Psoas muscle (tissue), 8 donors: Measurements from ENCODE around the gene OR11H7. TPM values are rescaled to one million over a fixed set of nuclear protein-coding genes. Genes with fewer than 3 reads are reported as not detected.
"Not testable (repeated sequence)": the region's sequence is repeated elsewhere in the genome, so short reads cannot be mapped to it uniquely, and the experiment has no call there.

ENCODE experiments used
- ATAC-seq, 4 donors: fragments of 200-7000 bp; cut with Tn5 transposase; one replicate each; pipeline ENCODE4 v1.9.1; 2020; ENCODE audit warnings: moderate library complexity in 3 of 4, mild to moderate bottlenecking in 2 of 4
- DNase-seq, 2 donors: peaks; one replicate each; pipeline ENCODE4 v3.0.0-alpha.2; 2020
- H3K27ac ChIP-seq: fragments of 200-600 bp; one replicate; pipeline ENCODE4 v1.8.0; 2022
- H3K27me3 ChIP-seq, 3 donors: fragments of 200-600 bp in 1 of 3; one replicate each; pipeline versions ENCODE4 v1.6.1 to v1.8.0; 2013 to 2022; ENCODE audit warnings: low read length in 2 of 3, mild to moderate bottlenecking in 2 of 3, moderate library complexity in 1 of 3; ENCODE audit not compliant: insufficient read depth in 3 of 3
- H3K36me3 ChIP-seq, 2 donors: fragments of 200-600 bp in 1 of 2; one replicate each; pipeline versions ENCODE4 v1.6.1 to v1.8.0; 2013 to 2022; ENCODE audit warnings: low read depth in 1 of 2, mild to moderate bottlenecking in 1 of 2, moderate library complexity in 1 of 2; ENCODE audit not compliant: insufficient read depth in 1 of 2
- H3K4me1 ChIP-seq: fragments of 200-600 bp; one replicate; pipeline ENCODE4 v1.8.0; 2022
- H3K4me3 ChIP-seq: fragments of 200-600 bp; one replicate; pipeline ENCODE4 v1.8.0; 2022; ENCODE audit warnings: mild to moderate bottlenecking
- H3K9me3 ChIP-seq: fragments of 200-600 bp; one replicate; pipeline ENCODE4 v1.8.0; 2022
- CTCF ChIP-seq: fragments of 200-600 bp; IDR thresholded peaks from one replicate; pipeline ENCODE4 v1.8.0; 2022; ENCODE audit warnings: antibody characterized with exemption
- WGBS, 3 donors: extraction: QIAGEN DNeasy Blood & Tissue Kit; methylation state at CpG; one replicate each; pipeline versions ENCODE4 v1.1.6 to v1.1.7; 2013; 5-methylcytosine and 5-hydroxymethylcytosine counted together
- intact Hi-C, 2 donors: fragments of 100-400 bp; cut with DNase I; formaldehyde crosslinking; loops; one replicate each; pipeline versions ENCODE4 v1.11.0 to v1.14.2; 2022
- polyA plus RNA-seq, 3 donors: library from polyadenylated mRNA; stranded (reverse); fragments of 200-250 nt; gene quantifications; one replicate each; pipeline ENCODE4 v1.2.3, GENCODE V29; 2013
- total RNA-seq, 4 donors: library from RNA; stranded (reverse); fragmentation: NEBNext Ultra II Directional in 2 of 4; extraction: Animal tissue kit (Norgen Biotek cat#: 25700) in 2 of 4; gene quantifications; one replicate each; pipeline versions ENCODE4 v1.2.1 to v1.2.4, GENCODE V29; 2021 to 2023
- donor health status: healthy with polysubstance abuse.
- donor health status: DM: no; HTN: no; CAD: no; lungs with moderate emphysema.
- donor health status: Bipolar disorder and iron deficiency.
- donor health status: healthy.
- donor health status: DM: yes; HTN: yes; CAD: no.
- donor health status: DM: no; HTN: no; CAD: no.
- donor health status: DM: no; HTN: no; CAD: no.
- donor health status: DM: yes; HTN: yes; CAD: no.

The OR11H7 gene
- total and polyA plus RNA-seq, 7 donors = not detected

GRCh38 chr14:20195911-20196310, 32.9 kb upstream of the OR11H7 start:
- 10 to 22% (median 17%) methylated on average over 2 of the region's 2 CpGs for WGBS, 3 donors
- Histone ChIP-seq H3K9me3 (no peaks in the 10 kb centered on the region), H3K4me1 (no peaks in the 10 kb centered on the region), H3K4me3 (no peak overlapping the region), H3K27ac (no peak overlapping the region), H3K36me3 (no peaks in the 10 kb centered on the region), H3K27me3 (no peaks in the 10 kb centered on the region)
- intact Hi-C loops = no loop called here
- DNase-seq (no peak), ATAC-seq (no peak)
- no peak for TF ChIP-seq CTCF

- WGBS, 3 donors = 71 to 88% (median 76%) methylated on average over 5 to 6 of the region's 6 CpGs
Measured at GRCh38 chr14:20197459-20197858, 31.3 kb upstream of the OR11H7 start.

GRCh38 chr14:20198991-20199390, 29.8 kb upstream of the OR11H7 start:
- DNase-seq = no peak
- intact Hi-C loops = no loop called here

More at GRCh38 chr14:20197459-20197858, 31.3 kb upstream of the OR11H7 start:
- TF ChIP-seq CTCF = no peak
- no peak for ATAC-seq
- Histone ChIP-seq H3K36me3 (no peaks in the 10 kb centered on the region), H3K9me3 (no peaks in the 10 kb centered on the region), H3K4me1 (no peaks in the 10 kb centered on the region), H3K27me3 (no peaks in the 10 kb centered on the region), H3K27ac (no peak overlapping the region), H3K4me3 (no peak overlapping the region)
- DNase-seq = no peak
- intact Hi-C loops = no loop called here

GRCh38 chr14:20204721-20205120, 24.1 kb upstream of the OR11H7 start:
- Histone ChIP-seq H3K27me3 (no peaks in the 10 kb centered on the region), H3K27ac (no peak overlapping the region), H3K4me3 (no peak overlapping the region), H3K4me1 (no peaks in the 10 kb centered on the region), H3K9me3 (no peaks in the 10 kb centered on the region), H3K36me3 (no peaks in the 10 kb centered on the region)
- TF ChIP-seq CTCF = no peak
- WGBS, 3 donors = 47 to 55% (median 53%) methylated on average over 3 of the region's 3 CpGs
- intact Hi-C loops = no loop called here
- ATAC-seq = no peak
- DNase-seq = no peak

More at GRCh38 chr14:20198991-20199390, 29.8 kb upstream of the OR11H7 start:
- no peak for TF ChIP-seq CTCF
- H3K9me3 ChIP-seq = no peaks in the 10 kb centered on the region
- H3K4me3 ChIP-seq = no peak overlapping the region
- ATAC-seq = no peak
- no peaks in the 10 kb centered on the region for H3K27me3 ChIP-seq
- no peaks in the 10 kb centered on the region for H3K36me3 ChIP-seq
- H3K27ac ChIP-seq = no peak overlapping the region
- no peaks in the 10 kb centered on the region for H3K4me1 ChIP-seq
- 46 to 59% (median 57%) methylated on average over 5 of the region's 5 CpGs for WGBS, 3 donors

- Histone ChIP-seq H3K36me3 (no peaks in the 10 kb centered on the region), H3K4me1 (no peaks in the 10 kb centered on the region), H3K27me3 (no peaks in the 10 kb centered on the region), H3K4me3 (no peak overlapping the region), H3K27ac (no peak overlapping the region), H3K9me3 (peaks cover 6% of the 10 kb centered on the region)
- WGBS, 3 donors = 71 to 100% (median 97%) methylated on average over 2 of the region's 2 CpGs
- no peak for TF ChIP-seq CTCF
- no peak for ATAC-seq
- no peak for DNase-seq
- intact Hi-C loops = no loop called here
Measured at GRCh38 chr14:20209595-20209994, 19.2 kb upstream of the OR11H7 start.

- H3K4me3 ChIP-seq, DNase-seq, H3K36me3 ChIP-seq, intact Hi-C loops, H3K9me3 ChIP-seq, H3K27me3 ChIP-seq, H3K27ac ChIP-seq, H3K4me1 ChIP-seq, ATAC-seq: not testable (repeated sequence)
- 71 to 88% (median 83%) methylated on average over 8 to 25 of the region's 28 CpGs for WGBS, 3 donors
Measured at GRCh38 chr14:20212406-20212805, 16.4 kb upstream of the OR11H7 start.
